A673 (cell line): Measurements from ENCODE around the gene CYSRT1. TPM values are rescaled to one million over a fixed set of nuclear protein-coding genes. Genes with fewer than 3 reads are reported as not detected.

Experiments used
- BruUV-seq: library from RNA; stranded (reverse); fragments of 400-500 nt; replicated peaks from 2 replicates; lab custom pipeline; 2021; lab: Mats Ljungman, UMichigan
- CTCF ChIA-PET: fragments of 300-600 bp; sonication (Branson Sonifier 250); formaldehyde crosslinking; loops from one replicate; lab custom pipeline; 2022; ENCODE audit warnings: antibody characterized with exemption; lab: Charles Lee
- POLR2A ChIA-PET: fragments of 300-600 bp; sonication (Branson Sonifier 250); formaldehyde crosslinking; loops from one replicate; lab custom pipeline; 2022; ENCODE audit warnings: antibody characterized with exemption; ENCODE audit not compliant: low non-redundant PET; lab: Charles Lee
- DNase-seq: peaks from one replicate; pipeline ENCODE4 v3.0.0-alpha.2; 2015; ENCODE audit warnings: low spot score
- H3K27ac ChIP-seq: fragments of 200-600 bp; sonication (generic); 2 replicates; pipeline ENCODE4 v1.5.1; 2016; ENCODE audit warnings: mixed run types, low read depth, mild to moderate bottlenecking, mixed read lengths, antibody characterized with exemption, low read length; ENCODE audit not compliant: poor library complexity, severe bottlenecking
- H3K27me3 ChIP-seq: fragments of 200-600 bp; sonication (generic); replicated peaks from 2 replicates; pipeline ENCODE4 v1.6.1; 2017; ENCODE audit warnings: mixed run types, low read depth, mild to moderate bottlenecking, mixed read lengths, antibody characterized with exemption, low read length; ENCODE audit not compliant: insufficient read depth, poor library complexity
- H3K36me3 ChIP-seq: fragments of 200-600 bp; sonication (generic); 2 replicates; pipeline ENCODE4 v1.6.1; 2016; ENCODE audit warnings: mixed run types, mild to moderate bottlenecking, mixed read lengths, antibody characterized with exemption, low read length; ENCODE audit not compliant: insufficient read depth, poor library complexity, severe bottlenecking
- H3K4me1 ChIP-seq: fragments of 200-600 bp; sonication (generic); 2 replicates; pipeline ENCODE4 v1.6.1; 2017; ENCODE audit warnings: mixed run types, mild to moderate bottlenecking, mixed read lengths, antibody characterized with exemption, low read length; ENCODE audit not compliant: insufficient read depth, poor library complexity, severe bottlenecking
- H3K4me3 ChIP-seq: fragments of 200-600 bp; sonication (generic); 2 replicates; pipeline ENCODE4 v1.5.1; 2016; ENCODE audit warnings: low read depth, mixed run types, mild to moderate bottlenecking, mixed read lengths, low read length; ENCODE audit not compliant: poor library complexity, severe bottlenecking
- H3K9me3 ChIP-seq: fragments of 200-600 bp; sonication (generic); 2 replicates; pipeline ENCODE4 v1.6.1; 2016; ENCODE audit warnings: mixed run types, low read depth, mild to moderate bottlenecking, mixed read lengths, antibody characterized with exemption, low read length; ENCODE audit not compliant: poor library complexity, severe bottlenecking
- EZH2 ChIP-seq: fragments of 200-600 bp; sonication (generic); IDR thresholded peaks from 2 replicates; pipeline ENCODE4 v1.6.1; 2017; ENCODE audit warnings: borderline replicate concordance, low read depth, mild to moderate bottlenecking, mixed read lengths, antibody characterized with exemption, low read length; ENCODE audit not compliant: poor library complexity, severe bottlenecking
- intact Hi-C: fragments of 100-400 bp; cut with micrococcal nuclease; formaldehyde crosslinking; loops from one replicate; pipeline ENCODE4 v1.10.0; 2022; ENCODE audit not compliant: unreplicated experiment
- total RNA-seq: library from RNA; stranded (reverse); gene quantifications from 2 replicates; pipeline ENCODE4 v1.2.3, GENCODE V29; 2021
- TF ChIP-seq, protein P1 (sequence below): fragments of 300-800, 200-600 bp; sonication (generic); conservative IDR thresholded peaks from 2 replicates; pipeline ENCODE4 v1.5.1; 2017; ENCODE audit warnings: low read depth, mild to moderate bottlenecking, antibody characterized with exemption, low read length, moderate library complexity, mixed read lengths

Gene CYSRT1
- total RNA-seq, 1 experiment from 2014 or later: 0.37 TPM

DNA sequence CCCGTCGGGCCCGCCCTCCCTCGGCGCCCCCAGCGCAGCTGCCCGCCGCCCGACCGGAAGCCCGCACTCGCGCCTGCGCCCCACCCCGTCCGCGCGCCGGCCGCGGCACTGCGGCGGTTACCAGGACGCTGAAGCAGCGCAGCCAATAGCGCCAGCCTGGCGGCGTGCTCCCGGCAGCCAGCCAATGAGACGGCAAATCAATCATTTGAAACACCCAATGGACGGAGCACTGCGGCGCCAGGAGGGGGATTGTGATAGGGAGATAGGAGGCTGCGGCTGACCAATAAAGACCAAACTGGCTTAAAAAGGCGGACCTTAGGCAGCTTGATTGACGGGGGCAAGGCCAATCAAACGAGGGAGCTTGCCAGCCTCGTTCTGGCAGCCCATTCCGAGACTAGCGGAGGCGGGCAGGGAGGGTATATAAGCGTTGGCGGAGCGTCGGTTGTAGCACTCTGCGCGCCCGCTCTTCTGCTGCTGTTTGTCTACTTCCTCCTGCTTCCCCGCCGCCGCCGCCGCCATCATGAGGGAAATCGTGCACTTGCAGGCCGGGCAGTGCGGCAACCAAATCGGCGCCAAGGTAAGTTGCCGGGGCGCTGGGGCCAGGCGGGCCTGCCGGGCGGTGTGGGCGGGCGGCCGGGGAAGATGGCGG, 16.0 kb downstream of the CYSRT1 start, which contains the start of gene TUBB4B:
Gene TUBB4B (plus strand): TSS at position 447 of the 649 bp plus-strand sequence. CDS start 74 bp downstream, at position 521.
- intact Hi-C loops: loop anchor here (2.0 kb wide), 1 partner anchor 40 kb away; the partner anchor contains the start of gene TPRN
- POLR2A ChIA-PET: interaction anchor here (0.6 to 1.2 kb wide), 6 partner anchors 14 to 347 kb away, joined by 3 to 16 read pairs (median 4); partner anchors contain the start of genes NELFB and RNF224

DNA sequence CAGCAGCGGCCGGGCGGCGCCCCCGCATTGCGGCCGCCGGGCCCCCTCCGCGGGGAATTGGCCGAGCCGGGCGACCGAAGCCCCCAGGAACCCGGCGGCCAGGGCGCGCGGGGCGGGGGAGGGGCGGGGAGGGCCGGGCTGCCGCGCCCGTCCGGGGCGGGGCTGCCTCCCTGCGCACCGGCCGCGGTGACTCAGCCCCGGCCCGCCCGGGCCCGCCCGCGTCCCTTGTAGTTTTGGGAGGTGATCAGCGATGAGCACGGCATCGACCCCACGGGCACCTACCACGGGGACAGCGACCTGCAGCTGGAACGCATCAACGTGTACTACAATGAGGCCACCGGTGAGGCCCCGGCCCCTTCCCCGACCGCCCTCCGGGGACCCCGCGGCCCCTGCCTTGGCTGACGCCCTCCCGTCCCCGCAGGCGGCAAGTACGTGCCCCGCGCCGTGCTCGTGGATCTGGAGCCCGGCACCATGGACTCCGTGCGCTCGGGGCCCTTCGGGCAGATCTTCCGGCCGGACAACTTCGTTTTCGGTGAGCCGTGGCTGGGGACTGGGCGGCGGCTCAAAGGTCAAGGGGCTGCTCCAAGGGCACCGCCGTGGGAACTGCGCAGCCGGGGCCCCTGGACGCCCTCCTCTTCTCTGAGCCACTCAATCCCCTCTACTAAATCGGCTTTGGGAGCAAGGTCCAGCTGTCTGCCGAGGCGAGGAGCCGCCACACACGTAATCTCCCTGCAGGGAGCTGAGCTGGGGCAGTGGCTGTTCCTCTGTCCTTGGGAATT, 16.7 kb downstream of the CYSRT1 start:
- Histone ChIP-seq H3K9me3 (no peaks in the 10 kb centered on the region), H3K27ac (peak overlapping the region; percentile 88), H3K27me3 (no peaks in the 10 kb centered on the region), H3K36me3 (peaks cover 24% of the 10 kb centered on the region), H3K4me1 (peaks cover 41% of the 10 kb centered on the region), H3K4me3 (peak overlapping the region; percentile 97)
- intact Hi-C loops: loop anchor here (2.0 kb wide), 1 partner anchor 41 kb away; the partner anchor contains the start of gene TPRN
- BruUV-seq: no TSS peak
- DNase-seq: no peak
- POLR2A ChIA-PET: interaction anchor here (0.6 to 0.9 kb wide), 2 partner anchors 13 to 171 kb away, joined by 3 to 4 read pairs; partner anchors contain the start of genes NELFB and SAPCD2
- no peak for TF ChIP-seq EZH2
- TF ChIP-seq, protein P1, sequence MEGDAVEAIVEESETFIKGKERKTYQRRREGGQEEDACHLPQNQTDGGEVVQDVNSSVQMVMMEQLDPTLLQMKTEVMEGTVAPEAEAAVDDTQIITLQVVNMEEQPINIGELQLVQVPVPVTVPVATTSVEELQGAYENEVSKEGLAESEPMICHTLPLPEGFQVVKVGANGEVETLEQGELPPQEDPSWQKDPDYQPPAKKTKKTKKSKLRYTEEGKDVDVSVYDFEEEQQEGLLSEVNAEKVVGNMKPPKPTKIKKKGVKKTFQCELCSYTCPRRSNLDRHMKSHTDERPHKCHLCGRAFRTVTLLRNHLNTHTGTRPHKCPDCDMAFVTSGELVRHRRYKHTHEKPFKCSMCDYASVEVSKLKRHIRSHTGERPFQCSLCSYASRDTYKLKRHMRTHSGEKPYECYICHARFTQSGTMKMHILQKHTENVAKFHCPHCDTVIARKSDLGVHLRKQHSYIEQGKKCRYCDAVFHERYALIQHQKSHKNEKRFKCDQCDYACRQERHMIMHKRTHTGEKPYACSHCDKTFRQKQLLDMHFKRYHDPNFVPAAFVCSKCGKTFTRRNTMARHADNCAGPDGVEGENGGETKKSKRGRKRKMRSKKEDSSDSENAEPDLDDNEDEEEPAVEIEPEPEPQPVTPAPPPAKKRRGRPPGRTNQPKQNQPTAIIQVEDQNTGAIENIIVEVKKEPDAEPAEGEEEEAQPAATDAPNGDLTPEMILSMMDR: no peak
- CTCF ChIA-PET: no interaction called here

More for the DNA sequence above, 16.0 kb downstream of the CYSRT1 start, which contains the start of gene TUBB4B:
- peaks cover 44% of the 10 kb centered on the region for H3K4me1 ChIP-seq
- CTCF ChIA-PET: interaction anchor here (0.5 to 0.6 kb wide), 2 partner anchors 90 to 441 kb away, joined by 13 to 15 read pairs; no protein-coding TSS in a partner anchor
- BruUV-seq: no TSS peak
- H3K36me3 ChIP-seq: peaks cover 24% of the 10 kb centered on the region
- H3K27ac ChIP-seq: peak within 1 kb of the TSS; percentile 98
- no peaks in the 10 kb centered on the region for H3K9me3 ChIP-seq
- TF ChIP-seq EZH2: no peak
- TF ChIP-seq, protein P1: no peak
- peak; percentile 100 for DNase-seq
- no peaks in the 10 kb centered on the region for H3K27me3 ChIP-seq
- peak within 1 kb of the TSS; percentile 97 for H3K4me3 ChIP-seq
